ENCODE results near the gene LTC4S. TPM values are rescaled to one million over a fixed set of nuclear protein-coding genes. Genes with fewer than 3 reads are reported as not detected.

The LTC4S gene
- total RNA-seq, 1 donor from 2014 or later, result 13.7 TPM

Other genes starting within 250 kb of the LTC4S start
- 64.6 TPM for gene RUFY1, start 243.4 kb upstream of the LTC4S start, total RNA-seq
- 787 TPM for gene HNRNPH1, start 170.3 kb upstream of the LTC4S start, total RNA-seq
- not detected for gene CBY3, start 113.0 kb upstream of the LTC4S start, total RNA-seq
- gene CANX, start 95.0 kb upstream of the LTC4S start, total RNA-seq, result 584 TPM
- 37.7 TPM for gene MAML1, start 61.2 kb upstream of the LTC4S start, total RNA-seq
- 93.8 TPM for gene MGAT4B, start 12.9 kb downstream of the LTC4S start, total RNA-seq
- gene SQSTM1, start 26.9 kb downstream of the LTC4S start, total RNA-seq, result 265 TPM
- gene MRNIP, start 64.8 kb downstream of the LTC4S start, total RNA-seq, result 40.5 TPM
- 142 TPM for gene TBC1D9B, start 113.9 kb downstream of the LTC4S start, total RNA-seq

Data from ureter (tissue), 1 donor.